ENCODE data around the gene PTPN4. TPM values are rescaled to one million over a fixed set of nuclear protein-coding genes. Genes with fewer than 3 reads are reported as not detected.

PTPN4 gene
- polyA plus RNA-seq, 1 donor from 2014 or later: 22.0 TPM

GRCh38 chr2:119723186-119723585 is 36.5 kb upstream of the PTPN4 start:
- Histone ChIP-seq H3K4me3 (ENCODE audit: low read length) (no peak overlapping the region), H3F3A (ENCODE audit: insufficient read depth, low read length, poor library complexity, severe bottlenecking) (no peaks in the 10 kb centered on the region), H3K9ac (ENCODE audit: low read length) (no peak overlapping the region), H2AFZ (ENCODE audit: low read depth, low read length) (no peak overlapping the region), H3K9me3 (ENCODE audit: low read length) (no peaks in the 10 kb centered on the region), H3K27me3 (ENCODE audit: insufficient read depth, low read depth, low read length) (no peaks in the 10 kb centered on the region), H3K9me2 (ENCODE audit: insufficient read depth, low read length) (no peaks in the 10 kb centered on the region), H3K4me2 (ENCODE audit: low read length) (no peak overlapping the region), H4K20me1 (ENCODE audit: insufficient read depth) (no peaks in the 10 kb centered on the region), H3K79me2 (replicated peaks; ENCODE audit: insufficient read depth, low read length) (no peaks in the 10 kb centered on the region), H3K27ac (ENCODE audit: low read length) (no peak overlapping the region), H3K36me3 (ENCODE audit: insufficient read depth, low read length) (no peaks in the 10 kb centered on the region)
- TF ChIP-seq EP300 (conservative IDR thresholded peaks at IDR 0.05; ENCODE audit: poor library complexity, severe bottlenecking): no peak

GRCh38 chr2:119723784-119724467 is 35.8 kb upstream of the PTPN4 start:
- no peak overlapping the region for H3K27ac ChIP-seq (ENCODE audit: low read length)
- H3K4me3 ChIP-seq (ENCODE audit: low read length): no peak overlapping the region
- H3K79me2 ChIP-seq (replicated peaks; ENCODE audit: insufficient read depth, low read length): no peaks in the 10 kb centered on the region
- H3F3A ChIP-seq (ENCODE audit: insufficient read depth, low read length, poor library complexity, severe bottlenecking): no peaks in the 10 kb centered on the region
- no peaks in the 10 kb centered on the region for H3K27me3 ChIP-seq (ENCODE audit: insufficient read depth, low read depth, low read length)
- H3K9ac ChIP-seq (ENCODE audit: low read length): no peak overlapping the region
- H3K4me2 ChIP-seq (ENCODE audit: low read length): no peak overlapping the region
- H3K9me3 ChIP-seq (ENCODE audit: low read length): no peaks in the 10 kb centered on the region
- no peaks in the 10 kb centered on the region for H3K9me2 ChIP-seq (ENCODE audit: insufficient read depth, low read length)
- no peaks in the 10 kb centered on the region for H3K36me3 ChIP-seq (ENCODE audit: insufficient read depth, low read length)
- no peak overlapping the region for H2AFZ ChIP-seq (ENCODE audit: low read depth, low read length)
- H4K20me1 ChIP-seq (ENCODE audit: insufficient read depth): no peaks in the 10 kb centered on the region
- TF ChIP-seq CTCF (IDR thresholded peaks at IDR 0.05; ENCODE audit: poor library complexity, severe bottlenecking) (no peak), SMC3 (conservative IDR thresholded peaks at IDR 0.05; ENCODE audit: poor library complexity) (no peak), POLR2AphosphoS5 (IDR thresholded peaks at IDR 0.05) (no peak)

- H3K4me2 ChIP-seq (ENCODE audit: low read length): no peak overlapping the region
- no peaks in the 10 kb centered on the region for H3K27me3 ChIP-seq (ENCODE audit: insufficient read depth, low read depth, low read length)
- TF ChIP-seq TAF1 (IDR thresholded peaks at IDR 0.05; ENCODE audit: low read depth) (no peak), RAD21 (conservative IDR thresholded peaks at IDR 0.05) (no peak), EZH2 (IDR thresholded peaks at IDR 0.05; ENCODE audit: borderline replicate concordance, insufficient read depth, low read length, poor library complexity, severe bottlenecking) (no peak), POLR2AphosphoS5 (IDR thresholded peaks at IDR 0.05) (no peak), REST (IDR thresholded peaks at IDR 0.05; ENCODE audit: borderline replicate concordance) (no peak), CTCF (IDR thresholded peaks at IDR 0.05; ENCODE audit: poor library complexity, severe bottlenecking) (no peak), MXI1 (conservative IDR thresholded peaks at IDR 0.05; ENCODE audit: poor library complexity, severe bottlenecking) (no peak), EP300 (conservative IDR thresholded peaks at IDR 0.05; ENCODE audit: poor library complexity, severe bottlenecking) (no peak), SMC3 (conservative IDR thresholded peaks at IDR 0.05; ENCODE audit: poor library complexity) (no peak)
- H3K4me3 ChIP-seq (ENCODE audit: low read length): no peak overlapping the region
- no peaks in the 10 kb centered on the region for H4K20me1 ChIP-seq (ENCODE audit: insufficient read depth)
- H2AFZ ChIP-seq (ENCODE audit: low read depth, low read length): no peak overlapping the region
- H3K9me2 ChIP-seq (ENCODE audit: insufficient read depth, low read length): no peaks in the 10 kb centered on the region
- no peaks in the 10 kb centered on the region for H3K79me2 ChIP-seq (replicated peaks; ENCODE audit: insufficient read depth, low read length)
- no peaks in the 10 kb centered on the region for H3K36me3 ChIP-seq (ENCODE audit: insufficient read depth, low read length)
- H3K9me3 ChIP-seq (ENCODE audit: low read length): no peaks in the 10 kb centered on the region
- no peaks in the 10 kb centered on the region for H3F3A ChIP-seq (ENCODE audit: insufficient read depth, low read length, poor library complexity, severe bottlenecking)
- H3K27ac ChIP-seq (ENCODE audit: low read length): no peak overlapping the region
- no peak overlapping the region for H3K9ac ChIP-seq (ENCODE audit: low read length)
Measured at GRCh38 chr2:119724656-119725485, 34.9 kb upstream of the PTPN4 start.

Data from neural cell (in vitro differentiated cells).